Keratinocyte (primary cell): Measurements from ENCODE around the gene INPP4B.

ENCODE experiments used
- EZH2 ChIP-seq: IDR thresholded peaks from one replicate; pipeline ENCODE4 v1.6.1; 2012; ENCODE audit warnings: inconsistent platforms, mild to moderate bottlenecking, low read length, moderate library complexity
- TF ChIP-seq, protein P1 (sequence below), 3 experiments: IDR thresholded peaks in 1 of 3; conservative IDR thresholded peaks in 1 of 3; optimal IDR thresholded peaks in 1 of 3; 2 replicates in 2 of 3; 3 replicates in 1 of 3; pipeline versions ENCODE3 to v1.5.1; 2011; ENCODE audit warnings: low read length in 3 of 3, mild to moderate bottlenecking in 3 of 3, moderate library complexity in 2 of 3, control low read depth in 1 of 3, inconsistent platforms in 1 of 3; ENCODE audit not compliant: insufficient read depth in 2 of 3; ENCODE audit errors: extremely low read depth in 1 of 3

DNA sequence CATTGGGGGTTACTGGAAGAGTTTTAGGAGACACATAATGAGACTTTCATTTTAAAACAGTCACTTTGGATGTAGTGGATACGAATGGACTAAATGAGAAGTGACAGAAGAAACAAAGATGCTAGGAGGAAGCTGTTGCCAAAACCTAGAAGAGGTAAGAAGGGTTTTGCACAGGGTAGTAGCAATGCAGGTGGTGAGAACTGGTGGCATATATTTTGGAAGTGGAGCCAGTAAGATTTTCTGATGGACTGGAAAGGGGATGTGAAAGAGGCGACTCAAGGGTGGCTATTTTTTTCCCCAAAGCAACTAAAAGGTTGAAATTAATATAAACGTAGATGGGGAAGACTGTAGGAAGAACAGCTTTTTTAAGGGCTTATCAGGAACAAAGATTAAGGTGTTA is 747.7 kb downstream of the INPP4B start:
- TF ChIP-seq, protein P1, sequence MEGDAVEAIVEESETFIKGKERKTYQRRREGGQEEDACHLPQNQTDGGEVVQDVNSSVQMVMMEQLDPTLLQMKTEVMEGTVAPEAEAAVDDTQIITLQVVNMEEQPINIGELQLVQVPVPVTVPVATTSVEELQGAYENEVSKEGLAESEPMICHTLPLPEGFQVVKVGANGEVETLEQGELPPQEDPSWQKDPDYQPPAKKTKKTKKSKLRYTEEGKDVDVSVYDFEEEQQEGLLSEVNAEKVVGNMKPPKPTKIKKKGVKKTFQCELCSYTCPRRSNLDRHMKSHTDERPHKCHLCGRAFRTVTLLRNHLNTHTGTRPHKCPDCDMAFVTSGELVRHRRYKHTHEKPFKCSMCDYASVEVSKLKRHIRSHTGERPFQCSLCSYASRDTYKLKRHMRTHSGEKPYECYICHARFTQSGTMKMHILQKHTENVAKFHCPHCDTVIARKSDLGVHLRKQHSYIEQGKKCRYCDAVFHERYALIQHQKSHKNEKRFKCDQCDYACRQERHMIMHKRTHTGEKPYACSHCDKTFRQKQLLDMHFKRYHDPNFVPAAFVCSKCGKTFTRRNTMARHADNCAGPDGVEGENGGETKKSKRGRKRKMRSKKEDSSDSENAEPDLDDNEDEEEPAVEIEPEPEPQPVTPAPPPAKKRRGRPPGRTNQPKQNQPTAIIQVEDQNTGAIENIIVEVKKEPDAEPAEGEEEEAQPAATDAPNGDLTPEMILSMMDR (optimal IDR thresholded peaks at IDR 0.05 in 1 of 3, IDR thresholded peaks at IDR 0.05 in 1 of 3, conservative IDR thresholded peaks at IDR 0.05 in 1 of 3; ENCODE audit: extremely low read depth in 1 of 3, insufficient read depth in 2 of 3, low read length in 3 of 3) = no peak
- no peak for TF ChIP-seq EZH2
